T47D (cell line): ENCODE data around the gene TRAPPC12.
"Not testable (repeated sequence)": the region's sequence is repeated elsewhere in the genome, so short reads cannot be mapped to it uniquely, and the experiment has no call there.

Experiments used
- DNase-seq, 2 experiments: peaks; one replicate each; pipeline versions ENCODE4 v3.0.0 to v3.0.0-alpha.2; 2011 to 2012; ENCODE audit warnings: low read depth in 1 of 2, low spot score in 1 of 2
- JUND ChIP-seq: IDR thresholded peaks from 2 replicates; pipeline ENCODE4 v1.6.1; 2012; ENCODE audit warnings: low read depth
- in situ Hi-C: cut with HindIII; loops from 2 replicates; pipeline ENCODE4 v1.10.0; 2016; ENCODE audit warnings: low sequenced_read_pairs, low pct_unique_long_range_greater_than_20kb

TRAPPC12 gene

DNA sequence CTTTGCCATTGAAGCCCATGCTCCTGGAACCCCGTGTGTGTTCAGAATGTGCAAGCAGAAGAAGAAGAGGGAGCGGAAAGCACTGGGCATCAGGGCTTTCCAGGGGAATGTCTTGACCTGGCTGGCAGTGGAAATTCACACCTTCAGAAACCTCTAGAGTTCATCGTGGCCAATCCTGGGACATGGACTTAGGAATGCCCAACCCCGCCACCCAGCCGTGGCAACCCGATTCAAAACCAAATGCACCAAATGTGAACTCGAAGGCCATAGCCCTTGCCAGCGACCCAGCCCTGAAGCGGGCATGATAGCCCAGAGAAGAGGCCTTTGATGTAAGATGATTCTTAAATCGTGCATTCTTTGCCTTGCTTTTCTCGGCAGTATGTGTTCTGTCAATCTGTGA, 70.4 kb downstream of the TRAPPC12 start:
- DNase-seq: no peak
- no peak for TF ChIP-seq JUND
- in situ Hi-C loops: no loop called here

DNA sequence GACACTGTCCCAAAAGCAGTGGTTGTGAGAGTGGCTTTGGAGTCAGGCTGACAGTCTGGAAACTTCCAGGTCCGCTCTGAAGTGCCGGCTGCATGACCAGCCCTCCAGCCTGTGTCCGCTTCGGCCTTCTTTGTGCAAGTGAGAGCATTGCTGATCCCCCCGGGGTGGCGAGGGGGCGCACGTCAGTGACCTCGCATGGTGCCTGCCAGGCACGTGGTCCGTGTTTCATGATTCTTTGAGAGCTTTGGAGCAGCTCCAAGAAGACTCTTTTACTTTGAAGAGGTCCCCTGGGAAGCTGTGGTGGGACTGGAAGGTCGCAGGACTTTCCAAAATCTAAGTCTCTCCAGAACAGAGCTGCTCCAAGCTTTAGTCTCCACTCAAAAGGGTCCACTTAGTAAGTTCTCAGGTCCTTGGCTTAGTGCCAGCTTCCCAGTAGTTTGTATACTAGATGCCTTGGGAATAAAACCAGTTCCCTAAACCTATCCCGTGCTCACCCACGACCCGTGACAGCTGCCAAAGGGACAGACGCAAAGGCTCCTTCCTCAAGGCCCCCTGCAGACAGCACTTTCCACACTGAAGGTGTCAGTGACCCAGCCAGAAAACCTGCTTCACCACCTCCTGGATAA, 71.0 kb downstream of the TRAPPC12 start:
- no peak for DNase-seq
- no peak for TF ChIP-seq JUND
- in situ Hi-C loops: no loop called here

DNA sequence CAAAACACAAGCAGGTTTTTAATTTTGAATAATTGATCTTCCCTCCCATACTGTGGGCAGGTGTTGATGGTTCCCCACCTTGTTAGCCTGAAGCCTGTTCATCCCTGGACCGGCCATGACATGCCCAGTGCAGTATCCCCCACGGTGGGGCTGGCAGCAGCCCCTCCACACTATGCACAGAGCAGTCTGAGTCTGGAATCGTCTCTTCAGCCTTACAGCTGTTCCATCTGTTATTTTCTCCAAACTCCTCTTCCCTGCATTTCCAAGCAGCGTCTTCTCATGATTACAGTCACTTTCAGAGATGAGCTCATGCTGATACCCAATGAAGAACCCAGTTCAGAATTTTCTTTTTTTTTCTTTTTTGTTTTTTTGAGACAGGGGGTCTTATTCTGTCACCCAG, 71.7 kb downstream of the TRAPPC12 start:
- TF ChIP-seq JUND: no peak
- no peak for DNase-seq
- in situ Hi-C loops: no loop called here

DNA sequence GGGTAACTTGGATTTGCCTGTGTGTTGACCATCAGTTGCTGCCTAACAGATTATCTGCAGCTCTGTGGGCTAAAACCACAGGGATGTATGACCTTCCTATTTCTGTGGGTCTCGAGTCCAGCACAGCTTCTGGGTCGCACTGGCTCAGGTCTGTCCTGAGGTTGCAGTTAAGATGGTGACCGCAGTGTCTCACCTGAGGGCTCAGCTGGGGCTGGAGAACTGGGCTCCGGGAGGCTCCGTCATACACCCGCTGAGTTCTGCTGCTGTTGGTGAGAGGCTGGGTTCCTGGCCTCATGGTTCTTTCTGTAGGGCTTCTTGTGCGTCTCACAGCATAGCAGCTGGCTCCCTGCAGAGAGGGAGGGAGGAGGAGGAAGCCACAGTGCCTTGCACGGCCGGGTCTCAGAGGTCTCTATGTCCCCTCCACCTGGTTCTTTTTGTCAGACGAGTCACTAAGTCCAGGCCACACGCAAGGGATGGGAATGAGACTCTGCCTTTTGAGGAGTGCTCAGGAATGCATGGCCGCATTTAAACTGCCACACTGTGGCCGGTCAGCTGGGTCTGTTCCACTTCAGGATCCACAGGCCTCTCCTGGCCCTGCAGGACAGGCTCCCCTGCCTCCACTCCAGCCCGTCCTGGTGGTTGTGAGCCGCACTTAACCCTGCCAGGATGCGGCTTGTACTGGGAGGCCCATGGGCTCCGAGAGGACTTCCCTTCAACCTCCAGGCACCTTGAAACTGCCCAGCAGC, 72.6 kb downstream of the TRAPPC12 start:
- DNase-seq: no peak
- TF ChIP-seq JUND: no peak
- in situ Hi-C loops: no loop called here

DNA sequence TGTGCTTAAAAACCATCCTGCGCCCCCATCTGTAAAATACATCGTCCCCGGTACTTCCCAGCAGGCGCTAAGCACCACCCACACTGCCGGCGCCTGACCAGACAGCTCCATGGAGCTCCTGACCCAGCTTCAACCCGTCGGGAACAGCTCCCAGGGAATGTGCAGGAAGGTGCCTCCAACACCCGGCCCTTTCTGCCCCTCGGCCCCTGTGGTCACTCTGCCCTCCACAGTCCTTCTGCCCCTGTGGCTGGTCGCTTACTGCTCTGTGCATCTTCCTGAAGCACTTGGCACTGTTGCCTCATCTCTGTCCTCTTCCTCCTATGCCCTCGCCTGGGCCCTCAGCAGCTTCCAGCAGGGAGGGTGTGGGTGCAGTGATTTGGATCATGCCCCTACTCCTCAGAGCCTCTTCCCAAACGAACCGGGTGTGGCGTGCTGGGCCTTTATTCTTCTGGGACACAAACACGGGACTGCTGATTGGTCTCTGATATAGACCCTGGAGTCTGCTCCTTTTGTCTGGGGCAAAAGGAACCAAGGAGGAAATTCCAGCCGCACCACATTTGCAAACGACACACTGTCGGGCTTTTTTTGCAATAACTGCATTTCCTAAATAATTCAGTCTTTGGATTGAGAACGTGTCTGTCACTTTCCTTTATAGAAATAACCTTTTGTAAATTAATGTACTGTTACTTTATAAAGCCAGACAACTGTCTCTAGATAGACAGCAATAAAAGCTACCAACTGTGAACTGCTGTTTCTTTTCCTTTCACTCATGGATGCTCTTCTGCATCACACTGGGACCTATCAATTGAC, 73.9 kb downstream of the TRAPPC12 start:
- in situ Hi-C loops: no loop called here
- DNase-seq: no peak
- TF ChIP-seq JUND: no peak

DNA sequence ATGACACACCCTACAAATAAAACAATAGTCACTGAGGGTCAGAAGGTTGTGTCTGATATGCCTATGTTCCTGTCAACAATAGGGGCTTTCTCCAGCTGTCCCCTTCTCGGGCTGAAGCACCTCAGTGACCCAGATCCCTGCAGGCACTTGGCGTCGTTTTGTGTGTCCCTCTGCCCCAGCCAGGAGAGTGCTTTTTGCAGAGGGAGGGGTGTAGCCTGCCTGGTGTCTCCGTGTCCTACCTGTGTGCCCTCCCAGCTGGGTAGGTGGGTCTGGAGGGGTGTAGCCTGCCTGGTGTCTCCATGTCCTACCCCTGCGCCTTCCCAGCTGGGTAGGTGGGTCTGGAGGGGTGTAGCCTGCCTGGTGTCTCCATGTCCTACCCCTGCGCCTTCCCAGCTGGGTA, 74.5 kb downstream of the TRAPPC12 start:
- in situ Hi-C loops, DNase-seq: not testable (repeated sequence)

DNA sequence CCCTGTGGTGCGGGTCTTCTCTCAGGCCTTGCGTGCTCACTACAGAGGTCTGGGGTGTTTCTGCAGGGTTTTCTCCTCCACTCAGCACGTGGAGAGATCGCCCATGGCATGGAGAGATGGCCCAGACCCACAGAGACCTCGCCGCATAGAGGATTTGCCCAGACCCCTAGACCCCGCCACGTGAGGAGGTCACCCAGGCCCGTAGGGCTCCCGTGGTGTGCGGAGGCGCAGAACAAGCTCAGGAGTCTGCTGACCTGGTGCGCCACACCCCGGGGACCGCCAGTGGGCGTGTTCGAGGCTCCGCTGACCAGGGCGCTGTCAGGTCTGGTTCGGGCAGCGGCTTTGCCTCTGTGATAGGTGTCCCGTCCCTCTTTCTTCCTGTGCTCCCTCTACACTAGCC, 75.3 kb downstream of the TRAPPC12 start:
- TF ChIP-seq JUND: no peak
- no peak for DNase-seq
- in situ Hi-C loops: no loop called here

DNA sequence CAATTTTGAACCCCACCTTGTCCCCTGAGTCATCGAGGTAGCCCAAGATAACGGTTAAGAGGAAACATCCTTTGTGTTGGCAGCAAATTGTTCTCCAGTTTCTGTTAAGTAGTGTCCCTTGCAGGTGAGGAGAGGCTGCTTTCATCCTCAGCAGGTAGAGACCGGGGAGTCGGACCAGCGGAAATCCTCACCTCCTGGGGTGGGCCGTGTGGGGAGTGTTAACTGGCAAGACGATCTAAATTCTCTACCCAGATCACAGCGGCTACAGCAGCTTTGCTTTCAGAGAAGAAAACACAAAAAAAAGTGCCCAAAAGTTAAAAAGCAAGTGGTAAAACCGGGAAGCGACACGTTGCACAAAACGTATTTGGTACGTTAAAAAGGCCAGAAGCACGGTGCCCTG, 76.6 kb downstream of the TRAPPC12 start:
- in situ Hi-C loops: no loop called here
- no peak for TF ChIP-seq JUND
- no peak for DNase-seq

DNA sequence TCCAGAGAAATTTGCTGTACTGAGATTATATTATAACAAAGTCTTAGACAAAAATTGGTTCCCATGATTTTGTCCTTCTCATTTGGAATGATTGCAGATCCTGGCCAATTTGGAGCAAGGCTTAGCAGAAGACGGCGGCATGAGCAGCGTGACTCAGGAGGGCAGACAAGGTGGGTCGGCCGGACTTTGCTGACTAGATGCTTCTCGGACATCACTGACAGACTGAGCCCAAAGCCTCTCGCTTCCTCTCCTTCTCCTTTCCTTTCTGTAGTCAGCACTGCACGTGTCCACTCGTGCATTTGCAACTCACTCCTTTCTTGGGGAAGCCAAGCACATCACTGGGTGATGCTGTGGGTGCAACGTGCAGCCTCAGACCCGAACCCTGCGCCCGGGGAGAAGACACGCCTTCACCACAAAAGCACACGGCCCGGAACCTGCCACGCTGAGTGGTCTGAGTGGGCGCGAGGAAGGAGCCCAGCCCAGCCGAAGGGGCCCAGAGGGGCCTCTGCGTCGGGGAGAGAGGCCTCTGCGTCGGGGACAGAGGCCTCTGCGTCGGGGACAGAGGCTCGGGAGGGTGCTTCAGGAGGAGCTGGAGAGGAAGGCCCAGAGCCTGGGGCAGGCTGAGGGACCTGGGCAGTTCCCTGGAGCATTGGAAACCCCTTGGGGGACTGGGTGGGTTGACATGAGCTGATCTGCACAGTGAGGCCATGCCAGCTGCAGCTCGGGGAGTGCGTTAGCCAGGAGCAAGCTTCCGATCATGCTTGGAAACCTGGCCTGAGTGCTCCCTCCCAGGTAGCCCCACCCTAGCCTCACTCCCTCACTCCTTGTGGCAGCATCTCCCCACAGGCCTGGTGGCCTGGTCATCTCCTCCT, 78.3 kb downstream of the TRAPPC12 start:
- no peak for TF ChIP-seq JUND
- in situ Hi-C loops: no loop called here
- DNase-seq: no peak

DNA sequence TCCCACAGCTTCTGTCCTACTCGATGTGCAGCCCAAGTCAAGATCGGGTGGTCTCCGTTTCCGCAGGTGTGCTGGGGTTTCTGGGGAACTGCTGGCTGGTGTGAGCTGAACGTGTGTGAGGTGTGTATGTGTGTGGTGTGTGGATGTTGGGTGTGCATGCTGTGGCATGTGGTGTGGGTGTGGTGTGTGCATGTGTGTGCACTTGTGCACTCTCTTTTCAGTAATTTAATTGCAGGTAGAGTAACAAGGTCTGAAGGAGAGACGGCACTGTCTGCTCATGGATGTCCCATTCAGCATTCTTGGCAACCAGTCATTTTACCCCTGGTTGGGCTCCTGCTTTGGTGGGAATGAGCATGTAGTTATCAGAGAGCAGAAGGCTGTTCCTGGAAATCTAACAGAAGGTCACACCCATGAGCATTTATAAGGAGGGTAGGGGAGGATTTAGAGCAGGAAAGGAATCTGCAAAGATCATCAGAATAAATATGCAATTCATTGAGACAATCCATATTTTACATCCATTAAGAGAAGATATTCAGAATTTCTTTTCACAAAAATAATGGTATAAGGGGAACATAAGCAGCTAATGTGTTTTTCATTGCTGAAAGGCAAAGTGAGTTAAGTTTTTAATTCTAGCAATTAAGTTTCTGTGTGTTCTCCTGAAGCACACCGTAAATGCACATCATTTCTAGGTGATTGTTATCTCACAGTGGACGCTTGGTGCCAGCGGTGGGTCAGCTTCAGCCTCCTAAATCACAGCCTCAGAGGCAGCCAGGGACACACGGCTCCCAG, 79.1 kb downstream of the TRAPPC12 start:
- in situ Hi-C loops: no loop called here
- TF ChIP-seq JUND: no peak
- no peak for DNase-seq

DNA sequence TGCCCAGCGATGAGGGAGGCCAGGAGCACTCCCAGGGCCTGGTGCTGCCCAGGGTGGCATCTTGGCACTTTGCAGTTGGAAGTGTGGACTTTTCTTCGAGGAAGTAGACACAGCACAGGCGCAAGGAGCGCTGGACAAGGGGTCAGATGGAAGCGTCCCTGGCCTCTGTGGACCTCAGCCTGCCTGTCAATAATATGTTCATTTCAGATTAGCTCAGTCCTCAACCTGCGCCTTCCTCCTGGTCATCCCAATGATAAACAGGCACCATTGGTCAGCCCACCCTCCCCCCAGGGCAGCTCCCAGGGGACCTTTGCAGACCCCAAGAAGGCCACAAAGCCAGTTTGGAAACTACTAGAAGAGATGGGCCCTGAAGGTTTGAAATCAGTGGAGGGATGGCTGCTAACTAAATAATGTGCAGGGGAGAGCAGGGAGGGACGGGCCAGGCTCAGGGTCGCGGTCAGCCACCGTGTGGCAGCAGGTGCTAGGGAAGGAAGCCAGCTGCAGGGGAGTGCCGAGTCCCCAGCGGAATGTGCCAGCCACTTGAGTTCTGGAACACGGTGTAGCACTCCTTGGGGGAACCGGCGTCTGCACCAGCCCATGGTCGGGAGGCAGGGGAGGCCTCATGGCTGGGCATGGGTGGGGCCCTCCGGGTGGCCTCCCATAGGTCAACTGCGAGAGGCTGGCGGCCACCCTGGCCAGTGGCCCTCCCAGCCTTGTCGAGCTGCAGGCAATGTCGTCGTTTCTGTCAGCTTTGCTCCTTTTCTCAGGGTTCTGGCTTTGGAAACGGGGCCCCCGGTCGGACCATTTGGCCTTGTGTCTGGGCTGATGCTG, 79.9 kb downstream of the TRAPPC12 start:
- in situ Hi-C loops: no loop called here
- no peak for DNase-seq
- TF ChIP-seq JUND: no peak
